Hepatocyte (in vitro differentiated cells): ENCODE results near the gene SREBF1. TPM values are rescaled to one million over a fixed set of nuclear protein-coding genes. Genes with fewer than 3 reads are reported as not detected.

ENCODE experiments used
- DNase-seq: peaks from one replicate; pipeline ENCODE4 v3.0.0-alpha.2; 2016; ENCODE audit warnings: low spot score
- H2AFZ ChIP-seq: fragments of 200-600 bp; sonication (generic); 2 replicates; pipeline ENCODE4 v1.6.0; 2016; ENCODE audit warnings: antibody characterized with exemption, mild to moderate bottlenecking
- H3K27ac ChIP-seq: fragments of 200-600 bp; sonication (generic); 2 replicates; pipeline ENCODE4 v1.5.1; 2016; ENCODE audit warnings: mild to moderate bottlenecking
- H3K27me3 ChIP-seq: fragments of 200-600 bp; sonication (generic); 2 replicates; pipeline ENCODE4 v1.6.1; 2016
- H3K36me3 ChIP-seq: fragments of 200-600 bp; sonication (generic); replicated peaks from 2 replicates; pipeline ENCODE4 v1.5.1; 2016; ENCODE audit warnings: low read depth; ENCODE audit not compliant: insufficient read depth
- H3K4me1 ChIP-seq: fragments of 200-600 bp; sonication (generic); 2 replicates; pipeline ENCODE4 v1.5.1; 2016; ENCODE audit warnings: mild to moderate bottlenecking, moderate library complexity; ENCODE audit not compliant: insufficient read depth
- H3K4me2 ChIP-seq: fragments of 200-600 bp; sonication (generic); 2 replicates; pipeline ENCODE4 v1.6.0; 2016
- H3K4me3 ChIP-seq: fragments of 200-600 bp; sonication (generic); 2 replicates; pipeline ENCODE4 v1.5.1; 2016; ENCODE audit warnings: mild to moderate bottlenecking
- H3K79me2 ChIP-seq: fragments of 200-600 bp; sonication (generic); 2 replicates; pipeline ENCODE4 v1.6.0; 2017; ENCODE audit warnings: mild to moderate bottlenecking
- H3K9me2 ChIP-seq: fragments of 200-600 bp; sonication (generic); replicated peaks from 2 replicates; pipeline ENCODE4 v1.6.0; 2017; ENCODE audit warnings: mild to moderate bottlenecking; ENCODE audit not compliant: insufficient read depth
- H3K9me3 ChIP-seq: fragments of 200-600 bp; sonication (generic); 2 replicates; pipeline ENCODE4 v1.5.1; 2016; ENCODE audit warnings: low read depth, mild to moderate bottlenecking
- H4K20me1 ChIP-seq: fragments of 200-600 bp; sonication (generic); 2 replicates; pipeline ENCODE4 v1.6.0; 2016; ENCODE audit warnings: mild to moderate bottlenecking; ENCODE audit not compliant: insufficient read depth, poor library complexity, severe bottlenecking
- CTCF ChIP-seq: fragments of 200-600 bp; sonication (generic); IDR thresholded peaks from 2 replicates; pipeline ENCODE4 v1.5.1; 2016; ENCODE audit warnings: antibody characterized with exemption, mild to moderate bottlenecking; ENCODE audit not compliant: poor library complexity
- EZH2 ChIP-seq: fragments of 200-600 bp; sonication (generic); IDR thresholded peaks from 2 replicates; pipeline ENCODE4 v1.6.1; 2016; ENCODE audit warnings: antibody characterized with exemption, mild to moderate bottlenecking, borderline replicate concordance
- EZH2phosphoT487 ChIP-seq: fragments of 200-600 bp; sonication (generic); IDR thresholded peaks from one replicate; pipeline ENCODE4 v1.6.1; 2018; ENCODE audit warnings: antibody characterized with exemption, mild to moderate bottlenecking, low read depth, moderate library complexity; ENCODE audit not compliant: unreplicated experiment, severe bottlenecking
- WGBS: methylation state at CpG from one replicate; pipeline ENCODE4 v1.1.6; 2016; ENCODE audit warnings: low lambda C conversion rate; ENCODE audit errors: missing lambda C conversion rate; 5-methylcytosine and 5-hydroxymethylcytosine counted together
- polyA plus RNA-seq: library from polyadenylated mRNA; unstranded; fragments of >200 nt; fragmentation: Nextera tagmentation; extraction: Ambion mirVana; gene quantifications from 2 replicates; pipeline ENCODE4 v1.2.1, GENCODE V29; 2016
- total RNA-seq: library from RNA; depleted of rRNA; stranded (reverse); fragments of >200 nt; gene quantifications from 2 replicates; pipeline ENCODE4 v1.2.3, GENCODE V29; 2014

Gene SREBF1
- total and polyA plus RNA-seq, 2 experiments from 2014 or later: 57.1 to 140 TPM

- Histone ChIP-seq H2AFZ (no peak overlapping the region), H3K9me2 (no peaks in the 10 kb centered on the region), H3K4me3 (no peak overlapping the region), H3K9me3 (no peaks in the 10 kb centered on the region), H3K4me1 (peaks cover 49% of the 10 kb centered on the region), H3K79me2 (peaks cover 96% of the 10 kb centered on the region), H3K27ac (peak overlapping the region; percentile 43), H3K36me3 (no peaks in the 10 kb centered on the region), H4K20me1 (peaks cover 58% of the 10 kb centered on the region), H3K27me3 (no peaks in the 10 kb centered on the region), H3K4me2 (peak overlapping the region; percentile 23)
- WGBS: 87% methylated on average over 14 of the region's 14 CpGs
- DNase-seq: no peak
- no peak for TF ChIP-seq EZH2
- no peak for TF ChIP-seq EZH2phosphoT487
- TF ChIP-seq CTCF: no peak
Observed at GRCh38 chr17:17765359-17766076, 71.3 kb downstream of the SREBF1 start.

DNA sequence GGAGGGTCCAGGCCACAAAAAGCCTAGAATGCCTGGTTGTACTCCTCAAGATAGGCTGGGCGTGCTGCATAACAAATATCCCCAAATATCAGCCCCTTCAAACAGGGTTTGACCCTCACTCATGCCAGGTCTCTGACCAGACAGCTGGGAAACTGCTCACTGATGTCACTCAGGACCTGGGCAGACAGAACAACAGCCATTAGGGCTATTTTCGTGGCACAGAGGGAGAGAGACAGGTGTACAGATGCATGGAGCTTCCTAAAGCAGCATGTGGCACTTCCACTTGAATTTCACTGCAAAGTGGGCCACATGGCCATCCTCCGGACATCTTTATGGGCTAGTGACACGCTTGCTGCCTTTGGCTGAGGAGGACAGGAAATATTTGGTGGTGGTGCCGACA lies 73.1 kb downstream of the SREBF1 start:
- Histone ChIP-seq H3K4me3 (no peak overlapping the region), H3K9me2 (no peaks in the 10 kb centered on the region), H3K27ac (no peak overlapping the region), H3K9me3 (no peaks in the 10 kb centered on the region), H3K36me3 (no peaks in the 10 kb centered on the region), H2AFZ (no peak overlapping the region), H3K4me2 (no peak overlapping the region), H3K4me1 (peaks cover 33% of the 10 kb centered on the region), H3K27me3 (no peaks in the 10 kb centered on the region), H3K79me2 (peaks cover 96% of the 10 kb centered on the region), H4K20me1 (peaks cover 47% of the 10 kb centered on the region)
- no peak for TF ChIP-seq EZH2phosphoT487
- no peak for TF ChIP-seq EZH2
- TF ChIP-seq CTCF: no peak
- WGBS: 96% methylated on average over 5 of the region's 5 CpGs
- no peak for DNase-seq

- Histone ChIP-seq H3K4me3 (no peak overlapping the region), H3K27me3 (no peaks in the 10 kb centered on the region), H3K9me2 (no peaks in the 10 kb centered on the region), H3K27ac (no peak overlapping the region), H4K20me1 (peaks cover 47% of the 10 kb centered on the region), H3K9me3 (no peaks in the 10 kb centered on the region), H3K79me2 (peaks cover 96% of the 10 kb centered on the region), H2AFZ (no peak overlapping the region), H3K4me2 (no peak overlapping the region), H3K4me1 (peaks cover 27% of the 10 kb centered on the region), H3K36me3 (no peaks in the 10 kb centered on the region)
- 84% methylated on average over 9 of the region's 9 CpGs for WGBS
- TF ChIP-seq EZH2phosphoT487 (no peak), CTCF (no peak), EZH2 (no peak)
- no peak for DNase-seq
Observed at GRCh38 chr17:17763136-17763535, 73.7 kb downstream of the SREBF1 start.
